Sciatic nerve (tissue), 2 donors: ENCODE measurements around the gene IER3. TPM values are rescaled to one million over a fixed set of nuclear protein-coding genes. Genes with fewer than 3 reads are reported as not detected.

ENCODE experiments used
- ATAC-seq: fragments of 200-7000 bp; cut with Tn5 transposase; one replicate; pipeline ENCODE4 v1.9.1; 2020; ENCODE audit warnings: mild to moderate bottlenecking, moderate library complexity
- DNase-seq: peaks from one replicate; pipeline ENCODE4 v3.0.0-alpha.2; 2020; ENCODE audit warnings: low spot score
- intact Hi-C: fragments of 100-400 bp; cut with DNase I; formaldehyde crosslinking; loops from one replicate; pipeline ENCODE4 v1.14.2; 2022
- total RNA-seq: library from RNA; stranded (reverse); fragmentation: NEBNext Ultra II Directional; extraction: Animal tissue kit (Norgen Biotek cat#: 25700); gene quantifications from one replicate; pipeline ENCODE4 v1.2.1, GENCODE V29; 2021
- donor health status: DM: no; HTN: no; CAD: no.
- donor health status: DM: no; HTN: no; CAD: no.

The IER3 gene, protein sequence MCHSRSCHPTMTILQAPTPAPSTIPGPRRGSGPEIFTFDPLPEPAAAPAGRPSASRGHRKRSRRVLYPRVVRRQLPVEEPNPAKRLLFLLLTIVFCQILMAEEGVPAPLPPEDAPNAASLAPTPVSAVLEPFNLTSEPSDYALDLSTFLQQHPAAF
- 40.7 TPM for total RNA-seq

GRCh38 chr6:30744054-30744805, at the start of gene IER3:
Gene IER3 (minus strand): TSS chr6:30744547. CDS start chr6:30744518, 29 bp downstream.
- ATAC-seq: peak; percentile 59
- DNase-seq: peak; percentile 91
- intact Hi-C loops: no loop called here

DNA sequence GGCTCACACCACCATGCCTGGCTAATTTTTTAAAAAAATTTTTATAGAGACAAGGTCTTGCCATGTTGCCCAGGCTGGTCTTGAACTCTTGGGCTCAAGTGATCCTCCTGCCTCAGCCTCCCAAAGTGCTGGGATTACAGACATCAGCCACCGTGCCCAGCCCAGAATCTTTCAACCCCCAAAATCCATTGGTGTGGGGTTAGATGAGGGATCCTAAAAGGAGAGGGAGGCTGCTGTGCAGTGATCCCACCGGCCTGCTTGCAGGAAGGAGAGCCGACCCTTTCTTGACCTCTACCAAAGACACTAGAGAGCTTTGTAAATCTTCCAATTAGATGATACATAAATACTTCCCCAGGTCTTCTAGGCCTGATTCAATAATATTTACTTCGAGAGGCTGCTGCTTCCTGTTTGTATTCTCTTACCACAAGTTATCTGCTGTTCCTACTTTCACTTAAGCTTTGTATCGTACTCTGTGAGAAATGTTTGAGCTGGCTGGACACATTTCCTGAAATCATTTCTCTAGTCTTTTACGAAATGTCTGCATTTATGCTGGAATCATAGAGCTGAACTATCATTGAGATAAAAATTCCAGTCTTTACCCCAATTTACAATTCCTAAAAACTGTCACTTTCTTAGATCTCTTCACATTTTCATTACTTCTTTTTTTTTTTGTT, 49.3 kb upstream of the IER3 start:
- intact Hi-C loops: no loop called here
- ATAC-seq (peak; percentile 83), DNase-seq (no peak)

DNA sequence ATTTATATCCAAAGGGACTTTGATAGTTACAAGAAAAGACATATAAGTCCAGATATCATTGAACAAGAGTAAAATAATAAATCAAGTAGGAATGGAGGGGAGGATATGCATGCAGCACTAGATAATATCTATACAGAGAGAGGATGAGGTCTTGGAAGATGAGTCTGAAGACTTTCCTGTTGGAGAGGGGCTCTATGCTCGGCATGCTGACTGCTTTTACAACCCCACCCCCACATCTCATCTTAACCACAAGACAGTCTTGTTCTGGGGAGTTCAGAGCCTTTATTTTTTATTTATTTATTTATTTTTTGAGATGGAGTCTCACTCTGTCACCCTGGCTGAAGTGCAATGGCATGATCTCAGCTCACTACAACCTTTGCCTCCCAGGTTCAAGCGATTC, 48.4 kb upstream of the IER3 start:
- intact Hi-C loops: no loop called here
- DNase-seq (no peak), ATAC-seq (no peak)

DNA sequence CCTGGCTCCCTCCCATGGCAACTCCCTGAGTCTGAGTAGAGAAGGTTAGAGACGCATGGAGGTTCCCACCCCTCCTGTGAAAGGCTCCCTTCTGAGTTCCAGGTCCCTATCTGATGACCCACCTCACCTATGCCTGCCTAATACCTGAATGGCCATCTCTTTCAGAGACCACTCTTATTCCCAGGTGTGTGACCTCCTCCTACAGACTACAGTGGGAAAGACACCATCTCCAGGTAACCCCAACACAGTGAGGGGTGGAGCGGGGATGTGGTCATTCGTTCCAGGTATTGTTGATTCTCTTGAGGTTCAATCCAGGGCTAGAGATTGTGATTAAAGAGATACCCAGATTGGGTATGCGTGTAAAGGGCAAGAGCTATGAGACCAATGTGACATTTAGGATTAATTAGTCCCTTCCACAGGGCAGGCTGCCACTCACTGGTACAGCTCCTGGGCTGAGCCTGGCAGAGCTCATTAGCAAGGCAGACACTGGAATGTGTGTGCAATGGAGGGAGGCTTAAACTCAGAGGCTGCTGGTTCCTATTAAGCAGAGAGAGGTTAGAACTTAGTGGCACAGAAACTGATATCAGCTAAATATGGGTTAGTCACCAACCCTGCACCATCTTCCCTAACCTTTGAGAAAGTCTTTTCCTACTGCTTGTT, 46.5 kb upstream of the IER3 start:
- intact Hi-C loops: no loop called here
- ATAC-seq (no peak), DNase-seq (no peak)

GRCh38 chr6:30789606-30790005, 45.3 kb upstream of the IER3 start:
- ATAC-seq (no peak), DNase-seq (no peak)
- intact Hi-C loops: no loop called here

- ATAC-seq (no peak), DNase-seq (no peak)
- intact Hi-C loops: no loop called here
These were observed 43.6 kb upstream of the IER3 start for GRCh38 chr6:30787954-30788353.

DNA sequence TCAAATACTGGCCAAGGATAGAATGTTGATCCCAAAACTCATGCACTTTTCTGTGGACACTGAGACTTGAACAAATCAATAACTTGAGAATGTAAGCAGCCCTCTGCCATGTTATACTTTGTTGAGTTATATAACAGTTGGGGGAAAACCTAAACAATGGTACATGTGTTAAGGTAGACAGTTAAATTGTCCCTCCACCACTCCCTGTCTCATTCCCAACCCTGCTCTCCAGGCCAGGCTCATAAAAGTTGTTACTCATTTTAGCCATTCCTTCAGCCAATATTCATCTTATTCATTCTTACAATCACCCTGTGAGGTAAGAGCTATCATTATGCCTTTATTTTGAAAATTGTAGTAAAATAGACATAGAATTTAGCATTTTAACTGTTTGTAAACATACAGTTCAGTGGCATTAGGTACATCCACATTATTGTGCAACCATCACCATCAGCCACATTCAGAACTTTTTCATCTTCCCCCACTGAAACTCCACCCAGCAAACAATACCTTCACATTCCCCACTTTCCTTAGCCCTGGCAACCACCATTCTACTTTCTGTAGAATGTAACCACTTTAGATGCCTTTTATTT, 38.2 kb upstream of the IER3 start:
- intact Hi-C loops: no loop called here
- no peak for DNase-seq
- peak; percentile 8 for ATAC-seq

DNA sequence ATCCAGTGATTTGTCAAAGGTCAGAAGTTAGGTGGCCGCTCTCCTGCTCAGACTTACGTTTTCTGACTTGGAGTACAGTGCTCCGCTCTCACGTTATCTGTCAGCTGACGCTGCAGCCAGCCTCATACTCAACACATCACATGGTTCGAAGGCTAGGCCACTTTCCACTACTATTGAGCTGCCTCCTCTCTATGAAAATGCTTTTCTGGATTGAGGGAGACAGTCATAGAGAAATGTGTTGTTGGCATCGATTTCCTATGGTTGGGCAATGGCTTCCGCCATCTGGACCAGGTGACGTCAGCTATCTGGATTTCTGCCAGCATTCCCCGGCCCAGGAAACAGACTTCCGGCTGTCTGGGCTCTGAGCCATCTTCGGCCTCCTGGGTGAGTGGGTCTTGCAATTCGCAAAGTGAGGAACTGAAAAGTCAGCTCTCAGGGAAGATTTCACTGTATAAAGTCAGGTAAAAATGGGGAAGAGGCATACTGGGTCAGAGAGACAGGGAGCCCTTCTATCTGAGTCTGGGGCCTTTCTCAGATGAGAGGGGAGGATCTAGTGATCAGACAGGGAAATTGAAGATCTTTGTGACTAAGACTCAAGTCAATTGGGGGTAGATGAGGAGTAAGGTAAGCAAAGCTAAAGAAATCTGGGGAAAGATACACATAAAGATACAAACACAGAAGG, 37.5 kb upstream of the IER3 start:
- intact Hi-C loops: no loop called here
- ATAC-seq (peak; percentile 95), DNase-seq (peak; percentile 99)

- no peak for ATAC-seq
- intact Hi-C loops: no loop called here
- DNase-seq: no peak
These were observed 37.0 kb upstream of the IER3 start for GRCh38 chr6:30781395-30781742.

GRCh38 chr6:30780642-30780920, 36.2 kb upstream of the IER3 start:
- ATAC-seq (no peak), DNase-seq (no peak)
- intact Hi-C loops: no loop called here

DNA sequence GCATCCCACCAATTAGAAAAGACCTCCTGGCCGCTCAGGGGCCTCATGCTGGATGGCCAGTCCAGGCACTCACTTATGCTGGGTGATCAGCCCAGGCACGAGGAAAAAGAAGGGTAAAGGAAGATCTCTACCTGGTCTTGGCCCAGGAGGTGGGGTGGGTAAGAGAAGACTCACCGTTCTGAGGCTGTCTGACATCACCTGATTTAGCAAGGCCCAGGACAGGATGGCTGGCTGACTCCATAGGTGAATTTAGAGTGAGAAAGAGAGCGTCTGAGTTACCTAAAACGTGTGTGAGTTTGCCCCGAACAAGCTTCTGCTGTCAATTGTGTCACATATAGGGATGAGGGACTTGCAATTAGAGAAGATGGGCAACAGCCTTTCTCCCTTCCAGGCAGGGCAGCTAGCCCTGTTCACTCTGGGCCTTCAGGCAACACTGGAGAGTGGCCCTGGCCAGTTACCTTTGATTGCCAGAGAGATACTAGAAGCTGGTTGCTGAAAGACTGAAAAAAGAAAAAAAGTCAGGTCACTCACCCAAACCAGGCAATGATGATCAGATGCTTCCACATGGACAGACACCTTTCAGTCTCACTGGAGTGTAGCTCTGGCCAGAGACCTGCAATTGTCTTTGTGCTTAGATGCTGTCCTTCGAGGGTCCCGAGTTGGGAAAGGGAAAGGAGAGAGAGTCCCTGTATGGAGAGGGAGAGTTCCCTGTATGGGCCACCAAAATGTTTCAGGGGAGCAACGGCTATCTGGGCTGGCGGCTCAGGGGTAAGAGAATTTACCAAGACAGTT, 35.7 kb upstream of the IER3 start:
- no peak for ATAC-seq
- intact Hi-C loops: no loop called here

DNA sequence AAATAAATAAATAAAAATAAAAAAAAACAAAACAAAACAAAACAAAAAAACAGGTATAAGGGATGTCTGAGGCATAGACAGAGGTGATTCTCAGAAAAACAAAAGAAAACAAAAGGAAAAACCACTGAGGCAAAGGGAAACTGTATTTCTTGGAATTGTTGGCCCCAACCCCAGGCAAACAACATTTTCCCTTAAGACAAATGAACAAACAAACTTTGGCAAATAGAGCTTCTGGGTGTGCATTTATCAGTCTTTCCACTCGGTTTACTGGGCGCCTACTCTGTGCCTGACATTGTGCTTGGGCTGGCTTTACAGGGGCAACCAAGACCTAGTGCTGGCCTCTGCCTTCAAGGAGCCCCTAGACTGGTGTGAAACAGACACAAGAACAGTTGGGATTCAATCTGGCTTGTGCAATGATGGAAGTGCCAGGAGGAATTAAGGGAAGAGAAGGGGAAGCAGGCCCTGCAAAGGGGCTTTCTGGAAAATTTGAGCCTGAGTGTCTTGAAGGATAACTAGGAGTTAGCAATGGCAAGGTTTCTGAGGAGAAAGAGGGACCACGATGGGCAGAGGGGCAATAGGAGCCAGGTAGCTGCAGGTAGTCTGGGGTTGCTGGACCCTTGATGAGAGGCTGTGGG, 33.8 kb upstream of the IER3 start:
- DNase-seq (no peak), ATAC-seq (no peak)
- intact Hi-C loops: no loop called here

More for the DNA sequence above, 35.7 kb upstream of the IER3 start:
- no peak for DNase-seq

DNA sequence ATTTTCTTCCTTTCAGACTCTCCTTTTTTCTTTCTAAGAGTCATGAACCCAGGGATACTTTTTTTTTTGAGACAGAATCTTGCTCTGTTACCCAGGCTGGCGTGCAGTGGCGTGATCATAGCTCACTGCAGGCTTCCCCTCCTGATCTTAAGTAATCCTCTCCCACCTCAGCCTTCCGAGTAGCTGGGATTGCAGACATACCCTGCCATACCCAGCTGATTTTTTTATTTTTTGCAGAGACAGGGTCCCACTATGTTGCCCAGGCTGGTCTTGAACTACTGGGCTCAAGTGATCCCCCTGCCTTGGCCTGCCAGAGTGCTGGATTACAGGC, 32.8 kb upstream of the IER3 start:
- DNase-seq (no peak), ATAC-seq (no peak)
- intact Hi-C loops: no loop called here

GRCh38 chr6:30776390-30777154, 32.2 kb upstream of the IER3 start:
- DNase-seq: no peak
- ATAC-seq: no peak
- intact Hi-C loops: no loop called here

DNA sequence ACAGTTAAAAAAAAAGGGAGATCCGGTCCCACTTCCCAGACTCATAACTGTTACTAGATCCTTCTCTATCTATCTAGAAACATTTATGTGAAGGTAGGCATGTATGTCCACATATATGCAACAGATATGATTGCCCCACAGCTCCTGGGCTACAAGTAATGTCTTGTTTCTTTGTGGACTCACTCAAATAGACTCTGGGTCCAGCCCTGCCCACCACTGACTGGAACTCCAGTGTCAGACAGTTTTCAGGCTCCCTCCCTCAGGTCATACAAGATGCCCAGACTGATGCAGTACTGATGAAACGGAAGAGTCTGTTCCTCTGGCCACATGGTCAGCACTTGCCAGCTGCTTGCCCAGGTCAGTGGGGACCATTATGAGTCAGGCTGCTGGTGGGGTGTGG, 30.8 kb upstream of the IER3 start:
- intact Hi-C loops: no loop called here
- no peak for ATAC-seq
- no peak for DNase-seq

DNA sequence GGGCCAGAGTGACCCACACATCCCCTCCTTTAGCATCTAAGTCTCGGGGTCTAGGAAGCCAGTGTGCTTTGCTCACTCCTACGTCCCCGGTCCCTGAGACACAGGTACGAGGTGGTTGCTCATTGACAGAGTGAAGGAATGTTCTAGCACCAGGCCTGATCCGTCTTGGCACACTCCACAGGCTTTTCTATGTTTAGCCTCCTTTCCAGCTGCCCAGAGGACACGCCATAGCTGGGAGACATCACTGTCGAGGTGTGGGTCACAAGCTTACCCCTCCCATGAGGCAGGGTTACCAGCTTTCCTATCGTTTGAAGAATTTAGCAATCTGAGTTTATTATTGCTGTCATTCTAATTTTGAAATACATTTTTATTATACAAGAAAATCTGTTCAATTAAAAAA, 30.4 kb upstream of the IER3 start:
- intact Hi-C loops: no loop called here
- DNase-seq: no peak
- ATAC-seq: no peak

GRCh38 chr6:30770592-30770991, 26.2 kb upstream of the IER3 start:
- no peak for ATAC-seq
- intact Hi-C loops: no loop called here
- no peak for DNase-seq
